IMR-90 (cell line): ENCODE results near the gene GATA5. TPM values are rescaled to one million over a fixed set of nuclear protein-coding genes. Genes with fewer than 3 reads are reported as not detected.

Experiments used
- ATAC-seq: fragments of 200-7000 bp; cut with Tn5 transposase; 2 replicates; pipeline ENCODE4 v1.9.1; 2020; ENCODE audit warnings: low read depth, mild to moderate bottlenecking, moderate library complexity
- BruUV-seq: library from RNA; stranded (reverse); fragments of 400-500 nt; replicated peaks from 2 replicates; lab custom pipeline; 2021; lab: Mats Ljungman, UMichigan
- CTCF ChIA-PET: fragments of 300-600 bp; formaldehyde crosslinking; extraction: SDS; loops from one replicate; lab custom pipeline; 2021; ENCODE audit warnings: antibody characterized with exemption; lab: Yijun Ruan, JAX
- POLR2A ChIA-PET: fragments of 300-600 bp; sonication (Branson Sonifier 250); formaldehyde crosslinking; loops from one replicate; lab custom pipeline; 2022; ENCODE audit warnings: antibody characterized with exemption; ENCODE audit not compliant: unreplicated experiment; lab: Charles Lee
- DNase-seq: peaks from one replicate; pipeline ENCODE4 v3.0.0; 2013
- H2AFZ ChIP-seq: replicated peaks from 2 replicates; pipeline ENCODE3; 2013; ENCODE audit warnings: low read length, mild to moderate bottlenecking; ENCODE audit not compliant: poor library complexity
- H2AK5ac ChIP-seq: 2 replicates; pipeline ENCODE4 v1.6.1; 2013; ENCODE audit warnings: low read depth, low read length, inconsistent platforms
- H2AK9ac ChIP-seq: replicated peaks from 2 replicates; pipeline ENCODE3; 2013; ENCODE audit warnings: mild to moderate bottlenecking, low read depth, low read length, moderate library complexity; ENCODE audit not compliant: poor library complexity
- H2BK120ac ChIP-seq: 2 replicates; pipeline ENCODE4 v1.6.1; 2013; ENCODE audit warnings: low read depth, low read length, inconsistent platforms
- H2BK15ac ChIP-seq: 3 replicates; pipeline ENCODE4 v1.6.1; 2013; ENCODE audit warnings: low read depth, low read length, inconsistent platforms
- H2BK20ac ChIP-seq: 2 replicates; pipeline ENCODE4 v1.6.1; 2013; ENCODE audit warnings: low read depth, mild to moderate bottlenecking, inconsistent platforms, low read length, moderate library complexity
- H2BK5ac ChIP-seq: 2 replicates; pipeline ENCODE4 v1.6.1; 2013; ENCODE audit warnings: mild to moderate bottlenecking, low read depth, low read length, inconsistent platforms; ENCODE audit not compliant: poor library complexity, severe bottlenecking
- H3K14ac ChIP-seq: replicated peaks from 2 replicates; pipeline ENCODE4 v1.6.1; 2013; ENCODE audit warnings: low read depth, low read length, inconsistent platforms
- H3K18ac ChIP-seq: 2 replicates; pipeline ENCODE4 v1.6.1; 2013; ENCODE audit warnings: low read depth, low read length, control low read depth
- H3K23ac ChIP-seq: 2 replicates; pipeline ENCODE4 v1.6.1; 2013; ENCODE audit warnings: low read depth, low read length, inconsistent platforms
- H3K27ac ChIP-seq: 2 replicates; pipeline ENCODE4 v1.5.1; 2013; ENCODE audit warnings: mild to moderate bottlenecking, control low read depth, low read length; ENCODE audit not compliant: insufficient read depth
- H3K27me3 ChIP-seq: 2 replicates; pipeline ENCODE4 v1.6.1; 2013; ENCODE audit warnings: low read length; ENCODE audit not compliant: control insufficient read depth, insufficient read depth
- H3K36me3 ChIP-seq: 2 replicates; pipeline ENCODE4 v1.6.1; 2013; ENCODE audit warnings: low read length, mixed read lengths; ENCODE audit not compliant: control insufficient read depth, insufficient read depth
- H3K4ac ChIP-seq: 2 replicates; pipeline ENCODE4 v1.6.1; 2013; ENCODE audit warnings: low read depth, low read length, inconsistent platforms
- H3K4me1 ChIP-seq: 2 replicates; pipeline ENCODE4 v1.6.1; 2013; ENCODE audit warnings: low read length, mixed read lengths; ENCODE audit not compliant: control insufficient read depth, insufficient read depth
- H3K4me2 ChIP-seq: 2 replicates; pipeline ENCODE4 v1.6.1; 2013; ENCODE audit warnings: low read depth, mild to moderate bottlenecking, control low read depth, low read length, moderate library complexity
- H3K4me3 ChIP-seq: 2 replicates; pipeline ENCODE4 v1.5.1; 2013; ENCODE audit warnings: low read depth, mild to moderate bottlenecking, control low read depth, low read length, moderate library complexity; ENCODE audit not compliant: insufficient read depth
- H3K56ac ChIP-seq: 2 replicates; pipeline ENCODE4 v1.6.1; 2013; ENCODE audit warnings: low read length, inconsistent platforms; ENCODE audit not compliant: insufficient read depth; ENCODE audit errors: extremely low read depth
- H3K79me1 ChIP-seq, 2 experiments: 2 replicates each; pipeline ENCODE4 v1.6.1; 2013; ENCODE audit warnings: low read length in 2 of 2, inconsistent platforms in 1 of 2, low read depth in 1 of 2
- H3K9ac ChIP-seq: 2 replicates; pipeline ENCODE4 v1.6.1; 2013; ENCODE audit warnings: low read depth, low read length, control low read depth
- H3K9me1 ChIP-seq: 2 replicates; pipeline ENCODE4 v1.6.1; 2013; ENCODE audit warnings: low read length, inconsistent platforms; ENCODE audit not compliant: insufficient read depth
- H3K9me3 ChIP-seq: 2 replicates; pipeline ENCODE4 v1.6.1; 2013; ENCODE audit warnings: low read length; ENCODE audit not compliant: control insufficient read depth, insufficient read depth
- H4K20me1 ChIP-seq: 2 replicates; pipeline ENCODE4 v1.6.1; 2013; ENCODE audit warnings: low read length, inconsistent platforms; ENCODE audit not compliant: insufficient read depth
- H4K5ac ChIP-seq: 2 replicates; pipeline ENCODE4 v1.6.1; 2013; ENCODE audit warnings: mild to moderate bottlenecking, low read depth, low read length, control low read depth
- H4K8ac ChIP-seq, 2 experiments: 2 replicates each; pipeline ENCODE4 v1.6.1; 2013; ENCODE audit warnings: low read depth in 2 of 2, low read length in 2 of 2, control low read depth in 1 of 2, inconsistent platforms in 1 of 2
- H4K91ac ChIP-seq: 2 replicates; pipeline ENCODE4 v1.6.1; 2013; ENCODE audit warnings: low read depth, low read length, inconsistent platforms; ENCODE audit not compliant: insufficient read depth
- BHLHE40 ChIP-seq: fragments of 150-350 bp; IDR thresholded peaks from 2 replicates; pipeline ENCODE4 v1.6.1; 2016; ENCODE audit warnings: mild to moderate bottlenecking, low read depth, low read length
- CEBPB ChIP-seq: IDR thresholded peaks from 2 replicates; pipeline ENCODE4 v1.6.1; 2012; ENCODE audit warnings: low read depth, low read length, improper control_type of control experiment
- CHD1 ChIP-seq: IDR thresholded peaks from 2 replicates; pipeline ENCODE4 v1.6.1; 2012; ENCODE audit warnings: low read depth, low read length, improper control_type of control experiment
- CTCF ChIP-seq: conservative IDR thresholded peaks from 2 replicates; pipeline ENCODE4 v1.5.1; 2012; ENCODE audit warnings: mild to moderate bottlenecking, low read depth, low read length, improper control_type of control experiment
- ELK1 ChIP-seq: fragments of 150-350 bp; IDR thresholded peaks from 2 replicates; pipeline ENCODE4 v1.6.1; 2016; ENCODE audit warnings: low read depth, mild to moderate bottlenecking, low read length, moderate library complexity, borderline replicate concordance
- FOS ChIP-seq: fragments of 150-350 bp; IDR thresholded peaks from 2 replicates; pipeline ENCODE4 v1.6.1; 2016; ENCODE audit warnings: low read depth, low read length
- MAFK ChIP-seq: IDR thresholded peaks from 2 replicates; pipeline ENCODE4 v1.6.1; 2012; ENCODE audit warnings: low read depth, low read length, improper control_type of control experiment
- MAZ ChIP-seq: IDR thresholded peaks from 2 replicates; pipeline ENCODE4 v1.6.1; 2012; ENCODE audit warnings: low read depth, mild to moderate bottlenecking, low read length, improper control_type of control experiment, moderate library complexity, borderline replicate concordance
- MXI1 ChIP-seq: IDR thresholded peaks from 2 replicates; pipeline ENCODE4 v1.6.1; 2012; ENCODE audit warnings: low read depth, mild to moderate bottlenecking, low read length, moderate library complexity, borderline replicate concordance
- NFE2L2 ChIP-seq: fragments of 150-350 bp; IDR thresholded peaks from 2 replicates; pipeline ENCODE4 v1.6.1; 2016; ENCODE audit warnings: low read depth, mild to moderate bottlenecking, low read length
- POLR2A ChIP-seq: IDR thresholded peaks from 2 replicates; pipeline ENCODE4 v1.6.1; 2012; ENCODE audit warnings: mild to moderate bottlenecking, low read depth, low read length
- RAD21 ChIP-seq: IDR thresholded peaks from 2 replicates; pipeline ENCODE4 v1.6.1; 2012; ENCODE audit warnings: low read length, improper control_type of control experiment
- RCOR1 ChIP-seq: IDR thresholded peaks from 2 replicates; pipeline ENCODE4 v1.6.1; 2012; ENCODE audit warnings: mild to moderate bottlenecking, low read length, improper control_type of control experiment; ENCODE audit not compliant: insufficient replicate concordance
- RFX5 ChIP-seq: IDR thresholded peaks from 2 replicates; pipeline ENCODE4 v1.8.0; 2012; ENCODE audit warnings: low read depth, mild to moderate bottlenecking, low read length, moderate library complexity
- SMC3 ChIP-seq: fragments of 150-350 bp; IDR thresholded peaks from 2 replicates; pipeline ENCODE4 v1.6.1; 2016; ENCODE audit warnings: low read depth, mild to moderate bottlenecking, antibody characterized with exemption, low read length, moderate library complexity
- USF2 ChIP-seq: fragments of 150-350 bp; IDR thresholded peaks from 2 replicates; pipeline ENCODE4 v1.6.1; 2017; ENCODE audit warnings: mild to moderate bottlenecking, antibody characterized with exemption, low read length, low read depth
- WGBS, 2 experiments: methylation state at CpG; one replicate each; pipeline versions ENCODE4 v1.1.5 to v1.1.7; 2013; ENCODE audit warnings: missing lambda C conversion rate in 2 of 2; ENCODE audit not compliant: insufficient read length in 1 of 2; ENCODE audit errors: extremely low coverage in 2 of 2; 5-methylcytosine and 5-hydroxymethylcytosine counted together
- dilution Hi-C: fragments of 300-500 bp; cut with HindIII; formaldehyde crosslinking; loops from one replicate; pipeline ENCODE4 v1.14.3; 2018; ENCODE audit warnings: low sequenced_read_pairs; ENCODE audit not compliant: unreplicated experiment
- in situ Hi-C: fragments of 300-500 bp; cut with MboI; formaldehyde crosslinking; loops from 3 replicates; pipeline ENCODE4 v1.14.3; 2019; ENCODE audit warnings: low sequenced_read_pairs, inconsistent platforms, mixed read lengths
- intact Hi-C: fragments of 100-400 bp; cut with micrococcal nuclease; formaldehyde crosslinking; loops from 2 replicates; pipeline ENCODE4 v1.10.0; 2022
- polyA plus RNA-seq, 3 experiments: library from polyadenylated mRNA; depleted of rRNA; stranded (reverse); fragments of >200 nt; gene quantifications; 2 replicates each; pipeline ENCODE4 v1.2.3, GENCODE V29; 2012; ENCODE audit warnings: low replicate concordance in 1 of 3
- total RNA-seq: library from RNA; depleted of rRNA; stranded (reverse); fragments of >200 nt; gene quantifications from 2 replicates; pipeline ENCODE4 v1.2.3, GENCODE V29; 2012

GATA5 gene
- total and polyA plus RNA-seq, 2 of the 4 experiments (the other 2 are of a cell fraction) = not detected

GRCh38 chr20:62448038-62448437 is 27.8 kb downstream of the GATA5 start:
- POLR2A ChIA-PET = no interaction called here

More at GRCh38 chr20:62448038-62448437, 27.8 kb downstream of the GATA5 start:
- Histone ChIP-seq H2AK9ac (no peak overlapping the region), H3K4me2 (no peak overlapping the region), H2AFZ (no peak overlapping the region), H3K56ac (no peak overlapping the region), H2BK5ac (no peak overlapping the region), H4K5ac (no peak overlapping the region), H2BK20ac (no peak overlapping the region), H3K18ac (no peak overlapping the region), H3K79me1 (no peaks in the 10 kb centered on the region), H2BK120ac (no peak overlapping the region), H3K27ac (no peak overlapping the region), H2BK15ac (no peak overlapping the region), H3K9me1 (no peaks in the 10 kb centered on the region), H4K8ac (no peak overlapping the region), H3K14ac (no peak overlapping the region), H4K91ac (no peak overlapping the region), H2AK5ac (no peak overlapping the region), H4K20me1 (no peaks in the 10 kb centered on the region), H3K4ac (no peak overlapping the region), H3K27me3 (peaks cover 27% of the 10 kb centered on the region; the same call in 1 of the 2 replicates), H3K23ac (no peak overlapping the region), H3K9ac (no peak overlapping the region), H3K9me3 (peaks cover 2% of the 10 kb centered on the region; the same call in 1 of the 2 replicates), H3K4me3 (no peak overlapping the region), H3K36me3 (no peaks in the 10 kb centered on the region), H3K4me1 (no peaks in the 10 kb centered on the region)
- no TSS peak for BruUV-seq
- ATAC-seq (no peak), DNase-seq (no peak)
- CTCF ChIA-PET = no interaction called here
- intact Hi-C loops = no loop called here
- 76% methylated on average over 5 of the region's 10 CpGs; no CpG with 5 or more reads in 1 of the 2 experiments for WGBS, 2 experiments
- dilution Hi-C loops = no loop called here
- in situ Hi-C loops = no loop called here
- TF ChIP-seq MXI1 = no peak
- TF ChIP-seq RFX5 = no peak
- TF ChIP-seq MAZ = no peak
- TF ChIP-seq ELK1 = no peak
- no peak for TF ChIP-seq POLR2A
- TF ChIP-seq RAD21 = no peak
- TF ChIP-seq USF2 = no peak
- no peak for TF ChIP-seq BHLHE40
- TF ChIP-seq NFE2L2 = no peak
- no peak for TF ChIP-seq SMC3
- TF ChIP-seq CEBPB = no peak
- no peak for TF ChIP-seq FOS
- no peak for TF ChIP-seq CHD1
- TF ChIP-seq MAFK = no peak
- TF ChIP-seq CTCF = no peak
- no peak for TF ChIP-seq RCOR1
